ENCODE results near the gene TEN1.

DNA sequence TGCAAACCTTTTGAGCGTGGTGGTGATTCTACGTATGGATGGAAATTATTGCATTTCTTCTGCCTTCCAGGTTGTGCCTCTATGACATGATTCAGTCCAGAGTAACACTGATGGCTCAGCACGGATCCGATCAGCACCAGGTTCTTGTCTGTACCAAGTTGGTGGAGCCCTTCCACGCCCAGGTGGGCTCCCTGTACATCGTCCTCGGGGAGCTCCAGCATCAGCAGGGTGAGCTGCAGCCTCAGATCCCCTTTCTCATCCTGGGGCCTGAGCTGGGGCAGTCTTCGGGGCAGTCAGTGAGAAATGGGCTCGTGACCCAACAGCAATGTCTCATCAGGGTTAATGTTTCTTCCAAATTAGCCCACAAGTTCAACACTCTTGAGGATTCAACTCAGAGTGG lies 12.4 kb downstream of the TEN1 start:
- TF ChIP-seq, protein P1, sequence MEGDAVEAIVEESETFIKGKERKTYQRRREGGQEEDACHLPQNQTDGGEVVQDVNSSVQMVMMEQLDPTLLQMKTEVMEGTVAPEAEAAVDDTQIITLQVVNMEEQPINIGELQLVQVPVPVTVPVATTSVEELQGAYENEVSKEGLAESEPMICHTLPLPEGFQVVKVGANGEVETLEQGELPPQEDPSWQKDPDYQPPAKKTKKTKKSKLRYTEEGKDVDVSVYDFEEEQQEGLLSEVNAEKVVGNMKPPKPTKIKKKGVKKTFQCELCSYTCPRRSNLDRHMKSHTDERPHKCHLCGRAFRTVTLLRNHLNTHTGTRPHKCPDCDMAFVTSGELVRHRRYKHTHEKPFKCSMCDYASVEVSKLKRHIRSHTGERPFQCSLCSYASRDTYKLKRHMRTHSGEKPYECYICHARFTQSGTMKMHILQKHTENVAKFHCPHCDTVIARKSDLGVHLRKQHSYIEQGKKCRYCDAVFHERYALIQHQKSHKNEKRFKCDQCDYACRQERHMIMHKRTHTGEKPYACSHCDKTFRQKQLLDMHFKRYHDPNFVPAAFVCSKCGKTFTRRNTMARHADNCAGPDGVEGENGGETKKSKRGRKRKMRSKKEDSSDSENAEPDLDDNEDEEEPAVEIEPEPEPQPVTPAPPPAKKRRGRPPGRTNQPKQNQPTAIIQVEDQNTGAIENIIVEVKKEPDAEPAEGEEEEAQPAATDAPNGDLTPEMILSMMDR (conservative IDR thresholded peaks at IDR 0.05; ENCODE audit: low read depth, low read length) = no peak
- no peak for TF ChIP-seq CEBPB (IDR thresholded peaks at IDR 0.05; ENCODE audit: low read depth, low read length)
- TF ChIP-seq POLR2A (IDR thresholded peaks at IDR 0.05; ENCODE audit: low read depth, low read length) = no peak
- TF ChIP-seq BHLHE40 (IDR thresholded peaks at IDR 0.05; ENCODE audit: low read depth, low read length) = no peak
- TF ChIP-seq RAD21 (IDR thresholded peaks at IDR 0.05; ENCODE audit: low read length) = no peak
- no peak for TF ChIP-seq RFX5 (IDR thresholded peaks at IDR 0.05; ENCODE audit: low read depth, low read length)
- TF ChIP-seq, protein P2, sequence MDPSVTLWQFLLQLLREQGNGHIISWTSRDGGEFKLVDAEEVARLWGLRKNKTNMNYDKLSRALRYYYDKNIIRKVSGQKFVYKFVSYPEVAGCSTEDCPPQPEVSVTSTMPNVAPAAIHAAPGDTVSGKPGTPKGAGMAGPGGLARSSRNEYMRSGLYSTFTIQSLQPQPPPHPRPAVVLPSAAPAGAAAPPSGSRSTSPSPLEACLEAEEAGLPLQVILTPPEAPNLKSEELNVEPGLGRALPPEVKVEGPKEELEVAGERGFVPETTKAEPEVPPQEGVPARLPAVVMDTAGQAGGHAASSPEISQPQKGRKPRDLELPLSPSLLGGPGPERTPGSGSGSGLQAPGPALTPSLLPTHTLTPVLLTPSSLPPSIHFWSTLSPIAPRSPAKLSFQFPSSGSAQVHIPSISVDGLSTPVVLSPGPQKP (IDR thresholded peaks at IDR 0.05; ENCODE audit: borderline replicate concordance, low read depth, low read length) = no peak
- TF ChIP-seq SMC3 (IDR thresholded peaks at IDR 0.05; ENCODE audit: low read depth, low read length) = no peak
